A673 (cell line): ENCODE measurements around the gene CRYAA.
"Not testable (repeated sequence)": the region's sequence is repeated elsewhere in the genome, so short reads cannot be mapped to it uniquely, and the experiment has no call there.

ENCODE experiments used
- EZH2 ChIP-seq: fragments of 200-600 bp; sonication (generic); IDR thresholded peaks from 2 replicates; pipeline ENCODE4 v1.6.1; 2017; ENCODE audit warnings: borderline replicate concordance, low read depth, mild to moderate bottlenecking, mixed read lengths, antibody characterized with exemption, low read length; ENCODE audit not compliant: poor library complexity, severe bottlenecking
- TF ChIP-seq, protein P1 (sequence below): fragments of 300-800, 200-600 bp; sonication (generic); conservative IDR thresholded peaks from 2 replicates; pipeline ENCODE4 v1.5.1; 2017; ENCODE audit warnings: low read depth, mild to moderate bottlenecking, antibody characterized with exemption, low read length, moderate library complexity, mixed read lengths

- TF ChIP-seq, protein P1, sequence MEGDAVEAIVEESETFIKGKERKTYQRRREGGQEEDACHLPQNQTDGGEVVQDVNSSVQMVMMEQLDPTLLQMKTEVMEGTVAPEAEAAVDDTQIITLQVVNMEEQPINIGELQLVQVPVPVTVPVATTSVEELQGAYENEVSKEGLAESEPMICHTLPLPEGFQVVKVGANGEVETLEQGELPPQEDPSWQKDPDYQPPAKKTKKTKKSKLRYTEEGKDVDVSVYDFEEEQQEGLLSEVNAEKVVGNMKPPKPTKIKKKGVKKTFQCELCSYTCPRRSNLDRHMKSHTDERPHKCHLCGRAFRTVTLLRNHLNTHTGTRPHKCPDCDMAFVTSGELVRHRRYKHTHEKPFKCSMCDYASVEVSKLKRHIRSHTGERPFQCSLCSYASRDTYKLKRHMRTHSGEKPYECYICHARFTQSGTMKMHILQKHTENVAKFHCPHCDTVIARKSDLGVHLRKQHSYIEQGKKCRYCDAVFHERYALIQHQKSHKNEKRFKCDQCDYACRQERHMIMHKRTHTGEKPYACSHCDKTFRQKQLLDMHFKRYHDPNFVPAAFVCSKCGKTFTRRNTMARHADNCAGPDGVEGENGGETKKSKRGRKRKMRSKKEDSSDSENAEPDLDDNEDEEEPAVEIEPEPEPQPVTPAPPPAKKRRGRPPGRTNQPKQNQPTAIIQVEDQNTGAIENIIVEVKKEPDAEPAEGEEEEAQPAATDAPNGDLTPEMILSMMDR, result not testable (repeated sequence)
- not testable (repeated sequence) for TF ChIP-seq EZH2
Measured at GRCh38 chr21:43162708-43163205, 6.1 kb upstream of the CRYAA start.
